ENCODE data around the gene LRRC53. TPM values are rescaled to one million over a fixed set of nuclear protein-coding genes. Genes with fewer than 3 reads are reported as not detected.

The LRRC53 gene
- polyA plus RNA-seq, 1 donor (not counting 4 experiments of a cell fraction or from before 2014, with no cell fraction given) = not detected

- Histone ChIP-seq H3K4me2 (ENCODE audit: control insufficient read depth, extremely low read depth, insufficient read depth, low read depth, low read length) (no peak overlapping the region), H3K36me3 (ENCODE audit: control insufficient read depth in 2 of 2, extremely low read depth in 1 of 2, insufficient read depth in 2 of 2, low read length in 2 of 2) (no peaks in the 10 kb centered on the region), H3K79me2 (ENCODE audit: control insufficient read depth, insufficient read depth, low read length) (no peaks in the 10 kb centered on the region), H3K4me3 (ENCODE audit: control insufficient read depth in 2 of 3, extremely low read depth in 1 of 3, insufficient read depth in 2 of 3, low read depth in 1 of 3, low read length in 3 of 3) (no peak overlapping the region), H3K9ac (ENCODE audit: control insufficient read depth, extremely low read depth, insufficient read depth, low read length) (no peak overlapping the region), H3K27me3 (ENCODE audit: control insufficient read depth, extremely low read depth, insufficient read depth, low read length) (no peaks in the 10 kb centered on the region), H3K27ac (ENCODE audit: control insufficient read depth, insufficient read depth, low read length) (no peak overlapping the region), H3K9me3 (ENCODE audit: control insufficient read depth, low read depth, low read length) (no peaks in the 10 kb centered on the region), H3K9me1 (ENCODE audit: control insufficient read depth, extremely low read depth, insufficient read depth, low read length) (no peaks in the 10 kb centered on the region), H3K4me1 (ENCODE audit: control insufficient read depth, extremely low read depth, insufficient read depth, low read length) (no peaks in the 10 kb centered on the region), H4K20me1 (ENCODE audit: control insufficient read depth, extremely low read depth, insufficient read depth, low read length) (no peaks in the 10 kb centered on the region), H2AFZ (ENCODE audit: control insufficient read depth, low read length) (no peak overlapping the region)
- DNase-seq (ENCODE audit: low read depth, low spot score) = no peak
- no peak for TF ChIP-seq EZH2 (IDR thresholded peaks at IDR 0.05; ENCODE audit: low read length)
- dilution Hi-C loops (cut with MboI; ENCODE audit: extremely low pct_ligation_motif_present, low sequenced_read_pairs) = no loop called here
- no peak for FAIRE-seq
Measured at GRCh38 chr1:74548961-74549750, 36.7 kb upstream of the LRRC53 start.

GRCh38 chr1:74545821-74546220, 33.4 kb upstream of the LRRC53 start:
- H3K4me2 ChIP-seq (ENCODE audit: control insufficient read depth, extremely low read depth, insufficient read depth, low read depth, low read length) = no peak overlapping the region
- TF ChIP-seq CTCF (optimal IDR thresholded peaks at IDR 0.05 in 1 of 3, IDR thresholded peaks at IDR 0.05 in 1 of 3, conservative IDR thresholded peaks at IDR 0.05 in 1 of 3; ENCODE audit: extremely low read depth in 1 of 3, insufficient read depth in 2 of 3, low read length in 3 of 3) (no peak), EZH2 (IDR thresholded peaks at IDR 0.05; ENCODE audit: low read length) (no peak)
- H3K79me2 ChIP-seq (ENCODE audit: control insufficient read depth, insufficient read depth, low read length) = no peaks in the 10 kb centered on the region
- no peaks in the 10 kb centered on the region for H3K4me1 ChIP-seq (ENCODE audit: control insufficient read depth, extremely low read depth, insufficient read depth, low read length)
- no peak overlapping the region for H2AFZ ChIP-seq (ENCODE audit: control insufficient read depth, low read length)
- H3K9me1 ChIP-seq (ENCODE audit: control insufficient read depth, extremely low read depth, insufficient read depth, low read length) = no peaks in the 10 kb centered on the region
- no peaks in the 10 kb centered on the region for H4K20me1 ChIP-seq (ENCODE audit: control insufficient read depth, extremely low read depth, insufficient read depth, low read length)
- no peaks in the 10 kb centered on the region for H3K36me3 ChIP-seq (ENCODE audit: control insufficient read depth in 2 of 2, extremely low read depth in 1 of 2, insufficient read depth in 2 of 2, low read length in 2 of 2)
- H3K27me3 ChIP-seq (ENCODE audit: control insufficient read depth, extremely low read depth, insufficient read depth, low read length) = no peaks in the 10 kb centered on the region
- H3K27ac ChIP-seq (ENCODE audit: control insufficient read depth, insufficient read depth, low read length) = no peak overlapping the region
- no peak for FAIRE-seq
- no peaks in the 10 kb centered on the region for H3K9me3 ChIP-seq (ENCODE audit: control insufficient read depth, low read depth, low read length)
- no peak overlapping the region for H3K4me3 ChIP-seq (ENCODE audit: control insufficient read depth in 2 of 3, extremely low read depth in 1 of 3, insufficient read depth in 2 of 3, low read depth in 1 of 3, low read length in 3 of 3)
- dilution Hi-C loops (cut with MboI; ENCODE audit: extremely low pct_ligation_motif_present, low sequenced_read_pairs) = no loop called here
- DNase-seq (ENCODE audit: low read depth, low spot score) = no peak
- no peak overlapping the region for H3K9ac ChIP-seq (ENCODE audit: control insufficient read depth, extremely low read depth, insufficient read depth, low read length)
